Measurements from ENCODE around the gene PLXNA4. TPM values are rescaled to one million over a fixed set of nuclear protein-coding genes. Genes with fewer than 3 reads are reported as not detected.
"Not testable (repeated sequence)": the region's sequence is repeated elsewhere in the genome, so short reads cannot be mapped to it uniquely, and the experiment has no call there.

Gene PLXNA4
- total RNA-seq, 1 experiment from 2014 or later, result not detected

- H3K9me2 ChIP-seq (ENCODE audit: insufficient read depth); CTCF ChIA-PET; H2AFZ ChIP-seq (ENCODE audit: low read depth, low read length, poor library complexity, severe bottlenecking); POLR2A ChIA-PET; RAD21 ChIA-PET (ENCODE audit: low non-redundant PET in 1 of 2, low total read pairs in 2 of 2, uncharacterized antibody in 2 of 2, unreplicated experiment in 2 of 2); H3K9ac ChIP-seq (ENCODE audit: low read length); H3K27ac ChIP-seq (ENCODE audit: low read depth, low read length); BruUV-seq (replicated peaks); H3K4me2 ChIP-seq (ENCODE audit: low read length); H3K9me3 ChIP-seq (ENCODE audit: control insufficient read depth in 1 of 2, insufficient read depth in 1 of 2, low read depth in 1 of 2, low read length in 2 of 2); H4K20me1 ChIP-seq (ENCODE audit: insufficient read depth); H3K4me3 ChIP-seq (replicated peaks in 1 of 2; ENCODE audit: low read depth in 1 of 2, low read length in 2 of 2); H3K36me3 ChIP-seq (ENCODE audit: control insufficient read depth in 1 of 2, insufficient read depth in 2 of 2, low read length in 2 of 2); H3K4me1 ChIP-seq (ENCODE audit: control insufficient read depth in 1 of 2, insufficient read depth in 2 of 2, low read length in 2 of 2); H3K79me2 ChIP-seq (ENCODE audit: insufficient read depth, low read length); intact Hi-C loops (cut with micrococcal nuclease); ATAC-seq; DNase-seq (ENCODE audit: low read depth, low spot score): not testable (repeated sequence)
- H3K27me3 ChIP-seq (ENCODE audit: insufficient read depth, low read length), result peaks cover 51% of the 10 kb centered on the region; the same call in 1 of the 2 replicates
Observed at GRCh38 chr7:132165695-132166094, 410.6 kb downstream of the PLXNA4 start.

GRCh38 chr7:132164558-132165125, 411.6 kb downstream of the PLXNA4 start:
- ChIA-PET RAD21 (ENCODE audit: low non-redundant PET in 1 of 2, low total read pairs in 2 of 2, uncharacterized antibody in 2 of 2, unreplicated experiment in 2 of 2) (no interaction called here), CTCF (no interaction called here), POLR2A (no interaction called here)
- BruUV-seq (replicated peaks), result no TSS peak
- H3K79me2 ChIP-seq (ENCODE audit: insufficient read depth, low read length), result no peaks in the 10 kb centered on the region
- H3K4me1 ChIP-seq (ENCODE audit: control insufficient read depth in 1 of 2, insufficient read depth in 2 of 2, low read length in 2 of 2), result no peaks in the 10 kb centered on the region
- no peak overlapping the region for H3K9ac ChIP-seq (ENCODE audit: low read length)
- H3K9me2 ChIP-seq (ENCODE audit: insufficient read depth), result no peaks in the 10 kb centered on the region
- ATAC-seq, result no peak
- H3K9me3 ChIP-seq (ENCODE audit: control insufficient read depth in 1 of 2, insufficient read depth in 1 of 2, low read depth in 1 of 2, low read length in 2 of 2), result no peaks in the 10 kb centered on the region
- no peak overlapping the region for H3K4me2 ChIP-seq (ENCODE audit: low read length)
- no peak overlapping the region for H2AFZ ChIP-seq (ENCODE audit: low read depth, low read length, poor library complexity, severe bottlenecking)
- H3K4me3 ChIP-seq (replicated peaks in 1 of 2; ENCODE audit: low read depth in 1 of 2, low read length in 2 of 2), result no peak overlapping the region
- H4K20me1 ChIP-seq (ENCODE audit: insufficient read depth), result no peaks in the 10 kb centered on the region
- no peak for DNase-seq (ENCODE audit: low read depth, low spot score)
- H3K36me3 ChIP-seq (ENCODE audit: control insufficient read depth in 1 of 2, insufficient read depth in 2 of 2, low read length in 2 of 2), result no peaks in the 10 kb centered on the region
- H3K27ac ChIP-seq (ENCODE audit: low read depth, low read length), result no peak overlapping the region
- intact Hi-C loops (cut with micrococcal nuclease), result no loop called here
- H3K27me3 ChIP-seq (ENCODE audit: insufficient read depth, low read length), result peaks cover 46% of the 10 kb centered on the region; the same call in 1 of the 2 replicates
- TF ChIP-seq POLR2A (IDR thresholded peaks at IDR 0.05; ENCODE audit: borderline replicate concordance, extremely low read depth, insufficient read depth, insufficient read length) (no peak), YY1 (IDR thresholded peaks at IDR 0.05; ENCODE audit: extremely low read depth, insufficient replicate concordance, low read depth, low read length) (no peak), ZNF274 (IDR thresholded peaks at IDR 0.05; ENCODE audit: low read depth, low read length) (no peak), ZFX (IDR thresholded peaks at IDR 0.05) (no peak), SP1 (IDR thresholded peaks at IDR 0.05; ENCODE audit: low read depth) (no peak), SIN3A (IDR thresholded peaks at IDR 0.05; ENCODE audit: low read depth) (no peak), JUND (IDR thresholded peaks at IDR 0.05) (no peak), TCF7L2 (IDR thresholded peaks at IDR 0.05; ENCODE audit: borderline replicate concordance, extremely low read depth, insufficient read depth, insufficient read length) (no peak), SRF (IDR thresholded peaks at IDR 0.05; ENCODE audit: low read depth) (no peak), EZH2 (IDR thresholded peaks at IDR 0.05) (no peak), CBX3 (IDR thresholded peaks at IDR 0.05; ENCODE audit: low read depth) (no peak), EGR1 (IDR thresholded peaks at IDR 0.05; ENCODE audit: low read depth) (no peak), ELF1 (IDR thresholded peaks at IDR 0.05; ENCODE audit: borderline replicate concordance, low read depth) (no peak), FOSL1 (IDR thresholded peaks at IDR 0.05; ENCODE audit: low read depth) (no peak), CTCF (IDR thresholded peaks at IDR 0.05 in 2 of 3, conservative IDR thresholded peaks at IDR 0.05 in 1 of 3; ENCODE audit: borderline replicate concordance in 1 of 3, insufficient read depth in 1 of 3, low read depth in 2 of 3, low read length in 2 of 3) (no peak), ATF3 (IDR thresholded peaks at IDR 0.05) (no peak), REST (IDR thresholded peaks at IDR 0.05; ENCODE audit: low read depth) (no peak)
